NCI-H146 treated with DMSO at 0.1 percent for 48 hours (cell line): Measurements from ENCODE around the gene PRSS21.

Experiments used
- DNase-seq: peaks from one replicate; lab custom pipeline; 2025; ENCODE audit not compliant: unreplicated experiment; lab: John Stamatoyannopoulos, UW

The PRSS21 gene

GRCh38 chr16:2825049-2825742, 8.2 kb downstream of the PRSS21 start:
- no peak for DNase-seq

DNA sequence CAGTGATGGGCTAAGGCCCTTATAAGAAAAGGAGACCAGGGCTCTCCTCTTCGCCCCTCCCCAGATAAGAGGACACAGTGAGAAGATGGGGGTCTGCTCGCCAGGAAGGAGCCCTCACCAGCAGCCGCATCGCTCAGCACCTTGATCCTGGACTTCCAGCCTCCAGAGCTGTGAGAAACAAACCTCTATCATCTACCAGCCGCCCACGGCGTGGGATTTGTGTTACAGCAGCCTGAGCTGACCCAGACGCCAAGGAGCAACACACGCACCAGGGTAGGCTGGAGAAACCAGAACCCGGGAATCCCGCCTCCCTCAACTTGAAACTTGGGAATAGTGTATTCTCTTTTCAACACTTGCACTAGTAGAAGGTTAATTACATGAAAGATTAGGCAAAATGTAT, 8.9 kb downstream of the PRSS21 start:
- no peak for DNase-seq

- DNase-seq: no peak
These were observed 9.7 kb downstream of the PRSS21 start for GRCh38 chr16:2826591-2827373.

DNA sequence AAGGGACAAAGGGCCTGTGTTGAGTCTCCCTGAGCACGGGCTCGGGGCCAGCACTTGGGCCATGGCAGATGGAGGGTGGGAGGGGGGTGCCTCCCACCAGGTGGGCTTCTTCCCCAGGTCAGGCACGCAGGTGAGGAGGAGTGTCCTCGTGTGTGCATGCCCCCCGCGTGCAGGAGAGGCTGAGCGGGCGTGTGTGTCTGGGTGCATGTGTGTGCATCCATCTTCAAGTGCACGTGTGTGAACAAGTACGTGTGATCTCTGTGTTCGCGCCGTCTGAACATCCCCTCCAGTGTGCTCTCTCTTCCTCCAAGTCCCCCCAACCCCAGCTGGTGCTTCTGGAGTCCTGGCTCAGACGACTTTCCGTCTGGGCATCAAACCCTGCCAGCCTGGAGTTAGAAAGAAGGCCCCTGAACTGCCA, 10.3 kb downstream of the PRSS21 start:
- no peak for DNase-seq

GRCh38 chr16:2827831-2828520, 10.9 kb downstream of the PRSS21 start:
- no peak for DNase-seq

- no peak for DNase-seq
These were observed 11.4 kb downstream of the PRSS21 start for GRCh38 chr16:2828521-2828840.

DNA sequence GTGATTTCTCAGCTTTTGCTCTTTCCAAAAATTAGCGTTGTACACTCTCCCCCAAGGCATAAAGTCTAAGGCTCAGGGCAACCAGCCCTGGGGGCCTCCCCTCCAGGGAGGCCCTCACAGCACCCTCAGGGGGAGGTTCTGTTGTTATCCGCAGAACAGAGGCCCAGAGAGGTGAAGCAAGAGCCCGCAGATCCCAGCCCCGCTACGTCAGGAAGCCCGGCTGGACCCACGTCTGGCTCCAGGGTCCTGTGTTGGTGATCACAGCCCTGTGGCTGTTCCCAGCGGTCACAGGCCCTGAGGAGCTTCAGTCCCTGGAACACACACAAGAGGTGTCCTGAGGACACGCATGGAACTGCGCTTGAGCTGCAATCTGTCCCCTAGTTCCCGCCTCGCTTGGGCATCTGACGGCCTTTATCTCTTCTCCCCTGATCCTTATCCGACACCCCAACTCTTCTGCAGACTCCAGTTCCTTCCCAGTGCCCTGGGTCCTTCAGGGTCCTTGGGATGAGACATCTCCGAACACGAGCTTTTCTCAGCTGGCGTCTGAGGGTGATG, 11.9 kb downstream of the PRSS21 start:
- no peak for DNase-seq

DNA sequence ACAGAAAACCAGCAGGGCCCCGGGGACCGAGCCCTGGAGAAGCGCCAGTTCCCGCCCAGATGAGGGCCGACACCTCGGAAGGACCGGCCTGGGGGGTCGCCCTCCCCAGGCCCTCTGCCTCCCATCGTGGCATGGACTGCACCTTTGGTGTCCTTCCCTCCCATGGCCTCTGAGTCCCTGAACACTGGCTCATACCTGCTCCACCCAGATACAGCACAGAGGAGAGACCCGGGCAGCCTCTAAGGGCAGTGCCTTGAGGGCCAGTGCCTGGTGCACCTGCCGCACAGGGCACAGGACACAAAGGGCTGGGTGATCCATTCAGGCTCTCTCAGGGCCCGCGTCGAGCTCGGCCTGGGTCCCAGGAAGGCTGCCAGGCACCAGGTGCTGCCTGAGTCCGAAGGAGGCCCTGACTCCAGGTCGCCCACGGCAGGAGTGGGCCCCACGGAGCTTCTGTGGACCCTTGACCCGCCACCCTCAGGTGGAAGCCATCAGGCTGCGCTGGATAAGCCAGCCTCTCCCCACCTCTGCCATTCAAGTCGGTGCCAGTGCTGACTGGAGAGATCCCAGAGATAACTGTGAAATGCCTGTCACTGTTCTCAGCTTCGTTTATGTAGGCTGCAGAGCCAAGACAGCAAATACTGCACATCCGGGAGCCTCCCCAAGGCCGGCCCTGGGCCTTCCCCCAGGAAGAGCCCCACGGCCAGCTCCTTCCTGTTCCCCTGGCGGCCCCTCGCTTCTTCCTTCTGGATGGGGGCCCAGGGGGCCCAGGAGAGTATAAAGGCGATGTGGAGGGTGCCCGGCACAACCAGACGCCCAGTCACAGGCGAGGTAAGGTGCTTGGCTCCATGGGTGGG, 12.7 kb downstream of the PRSS21 start, which contains the start of gene ZG16B:
ZG16B (plus strand) TSS at position 803 of the 854 bp plus-strand sequence. CDS start 139 bp downstream, outside the sequence.
- no peak for DNase-seq

DNA sequence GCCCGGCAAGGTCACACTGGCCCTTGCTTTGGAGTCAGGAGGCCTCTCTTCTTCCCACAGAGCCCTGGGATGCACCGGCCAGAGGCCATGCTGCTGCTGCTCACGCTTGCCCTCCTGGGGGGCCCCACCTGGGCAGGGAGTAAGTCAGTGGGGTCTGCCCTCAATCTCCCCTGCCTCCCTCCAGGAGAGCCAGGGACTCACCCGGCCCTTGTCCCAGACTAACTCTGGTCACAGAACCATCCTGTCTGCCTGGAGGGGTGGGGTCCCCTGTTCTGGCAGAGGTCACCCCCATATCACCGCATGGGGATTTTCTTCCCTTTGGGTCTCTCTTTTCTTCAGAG, 13.3 kb downstream of the PRSS21 start:
- DNase-seq: no peak

- DNase-seq: no peak
These were observed 14.2 kb downstream of the PRSS21 start for GRCh38 chr16:2831203-2831602.

- no peak for DNase-seq
These were observed 16.7 kb downstream of the PRSS21 start for GRCh38 chr16:2833776-2834175.

DNA sequence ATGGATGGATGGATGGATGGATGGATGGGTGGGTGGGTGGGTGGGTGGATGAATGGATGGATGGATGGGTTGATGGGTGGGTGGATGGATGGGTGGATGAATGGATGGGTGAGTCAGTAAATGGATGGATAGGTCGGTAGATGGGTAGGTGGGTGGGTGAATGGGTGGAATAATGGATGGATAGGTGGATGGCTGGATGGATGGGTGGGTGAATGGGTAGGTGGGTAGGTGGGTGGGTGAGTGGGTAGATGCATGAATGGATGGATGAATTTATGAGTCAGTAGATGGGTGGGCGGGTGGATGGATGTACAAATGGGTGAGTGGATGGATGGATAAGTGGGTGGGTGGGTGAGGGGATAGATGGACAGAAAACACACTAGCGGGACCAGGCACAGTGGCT, 17.9 kb downstream of the PRSS21 start:
- DNase-seq: no peak

DNA sequence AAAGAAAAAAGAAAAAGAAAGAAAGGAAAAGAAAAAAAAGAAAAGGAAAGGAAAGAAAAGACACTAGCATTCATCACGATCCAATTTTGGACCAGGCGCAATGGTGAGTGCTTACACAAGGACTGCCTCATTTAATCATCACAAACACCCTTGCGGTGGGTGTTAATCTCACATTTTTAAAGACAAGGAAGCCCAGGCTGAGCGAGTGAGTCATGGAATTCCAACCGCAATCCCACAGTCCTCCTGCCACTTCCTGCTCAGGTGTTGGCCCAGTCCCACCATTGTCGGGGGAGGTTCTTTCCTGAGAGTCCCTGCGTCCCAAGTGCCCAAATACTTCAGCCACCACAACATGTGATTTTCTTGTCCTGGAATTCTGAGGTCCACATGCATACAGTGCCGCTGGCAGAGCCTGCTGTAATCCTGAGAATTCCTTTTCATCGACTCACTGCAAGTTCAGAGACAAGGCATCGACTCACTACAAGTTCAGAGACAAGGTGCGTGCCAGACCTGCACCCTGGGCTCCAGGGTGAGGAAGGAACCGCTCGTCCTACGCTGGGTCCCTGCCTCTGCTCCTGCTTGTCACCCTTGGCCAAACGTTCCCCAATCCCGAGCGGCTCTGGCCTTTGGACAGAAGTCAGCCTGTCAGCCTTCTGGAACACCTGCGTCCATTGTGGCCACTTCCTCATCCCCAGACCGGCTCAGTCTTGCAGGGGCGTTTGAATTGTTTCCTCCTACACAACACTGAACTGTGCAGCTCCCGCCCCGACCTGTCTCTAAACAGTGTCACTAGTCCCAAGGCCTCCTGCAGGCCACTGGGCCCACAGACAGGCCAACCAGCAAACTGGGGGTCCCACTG, 18.8 kb downstream of the PRSS21 start:
- DNase-seq: no peak

DNA sequence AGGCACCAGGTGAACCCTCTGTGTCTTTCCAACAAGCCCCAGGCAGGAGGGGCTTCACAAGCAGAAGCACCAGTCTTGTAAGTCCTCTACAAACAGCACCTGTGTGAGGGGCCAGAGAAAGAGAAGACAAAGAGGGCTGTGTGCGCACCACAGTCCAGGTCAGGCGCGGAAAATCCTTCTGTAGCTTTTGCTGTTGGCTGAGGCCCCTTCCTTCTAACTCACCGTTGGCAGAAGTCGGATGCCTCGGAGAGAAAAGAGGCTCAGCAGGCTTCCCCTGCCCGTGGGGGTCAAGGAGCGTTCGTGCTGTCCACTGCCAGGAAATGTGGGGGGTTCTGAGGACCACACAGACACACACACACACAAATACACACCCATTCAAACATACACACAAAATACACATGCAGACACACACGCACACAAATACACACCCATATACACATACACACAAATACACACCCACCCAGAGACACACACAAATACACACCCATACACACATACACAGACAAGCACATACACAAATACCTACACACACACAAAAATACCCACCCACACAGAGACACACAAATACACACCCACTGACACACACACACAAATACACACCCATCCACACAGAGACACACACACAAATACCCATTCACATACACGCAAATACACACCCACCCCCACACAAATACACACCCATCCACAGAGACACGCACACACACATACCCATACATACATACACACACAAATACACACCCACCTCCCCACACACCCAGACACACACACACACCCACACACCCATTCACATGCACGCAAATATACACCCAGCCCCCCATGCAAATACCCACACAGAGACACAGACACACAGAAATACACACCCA, 19.8 kb downstream of the PRSS21 start:
- DNase-seq: no peak

DNA sequence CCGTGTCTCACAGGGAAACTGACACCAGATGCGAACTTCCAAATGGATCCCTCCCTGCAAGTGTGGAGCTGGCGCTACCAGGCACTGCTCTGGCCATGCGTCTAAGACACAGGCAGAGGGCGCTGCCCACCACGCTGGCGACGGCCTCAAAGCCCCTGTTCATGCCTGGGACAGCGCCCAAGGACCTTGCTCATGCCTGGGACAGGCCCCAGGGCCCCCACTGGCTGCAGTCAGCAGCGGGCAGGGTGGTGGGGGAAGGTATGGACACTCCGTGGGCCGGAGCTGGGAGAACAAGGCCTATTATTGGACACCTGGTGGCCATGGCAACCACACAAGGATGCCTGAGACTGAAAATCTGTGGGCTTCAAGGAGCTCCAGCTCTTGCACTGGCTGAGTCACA, 21.9 kb downstream of the PRSS21 start:
- DNase-seq: peak; percentile 21

GRCh38 chr16:2839650-2840450, 22.8 kb downstream of the PRSS21 start:
- DNase-seq: no peak

GRCh38 chr16:2840914-2841313, 23.9 kb downstream of the PRSS21 start:
- no peak for DNase-seq
